Activated naive CD8-positive, alpha-beta T cell treated with anti-CD3 and anti-CD28 coated beads, Interleukin-2, amount 10 ng/mL, durations not matched to agents 7 days and 5 days (primary cell): ENCODE data around the gene RASL10A. TPM values are rescaled to one million over a fixed set of nuclear protein-coding genes. Genes with fewer than 3 reads are reported as not detected.

Experiments
- ATAC-seq: fragments of 150-1000 bp; cut with Tn5 transposase; one replicate; pipeline ENCODE4 v1.10.0; 2021; ENCODE audit warnings: low read depth, moderate library complexity
- POLR2A ChIA-PET: fragments of 350-600 bp; sonication (Branson Sonifier 250); formaldehyde crosslinking; loops from one replicate; lab custom pipeline; 2021; ENCODE audit warnings: antibody characterized with exemption; lab: Charles Lee
- DNase-seq: peaks from one replicate; pipeline ENCODE4 v3.0.0; 2021
- H3K27ac Mint-ChIP-seq: one replicate; pipeline ENCODE4 v1.8.0; 2022; ENCODE audit warnings: mild to moderate bottlenecking, mixed read lengths
- H3K27me3 Mint-ChIP-seq: one replicate; pipeline ENCODE4 v1.8.0; 2022; ENCODE audit warnings: mild to moderate bottlenecking, moderate library complexity, mixed read lengths
- H3K36me3 Mint-ChIP-seq: one replicate; pipeline ENCODE4 v1.8.0; 2021; ENCODE audit warnings: mild to moderate bottlenecking, mixed read lengths
- H3K4me1 Mint-ChIP-seq: one replicate; pipeline ENCODE4 v1.8.0; 2021; ENCODE audit warnings: mixed read lengths
- H3K4me3 Mint-ChIP-seq: one replicate; pipeline ENCODE4 v1.8.0; 2022; ENCODE audit warnings: mild to moderate bottlenecking, moderate library complexity, mixed read lengths
- H3K9me3 Mint-ChIP-seq: one replicate; pipeline ENCODE4 v1.8.0; 2021; ENCODE audit warnings: mixed read lengths
- total RNA-seq, 2 experiments: library from RNA; stranded (reverse); gene quantifications; one replicate each; pipeline ENCODE4 v1.2.3, GENCODE V29; 2021

RASL10A gene
- total RNA-seq, 2 experiments from 2014 or later, result 0.80 to 1.1 TPM

- Mint-ChIP-seq H3K9me3 (no peaks in the 10 kb centered on the region), H3K36me3 (peaks cover 57% of the 10 kb centered on the region), H3K4me1 (peaks cover 44% of the 10 kb centered on the region), H3K4me3 (no peak overlapping the region), H3K27ac (no peak overlapping the region), H3K27me3 (no peaks in the 10 kb centered on the region)
- ATAC-seq (no peak), DNase-seq (no peak)
- POLR2A ChIA-PET, result no interaction called here
These were observed 42.9 kb downstream of the RASL10A start for GRCh38 chr22:29272624-29273023.

DNA sequence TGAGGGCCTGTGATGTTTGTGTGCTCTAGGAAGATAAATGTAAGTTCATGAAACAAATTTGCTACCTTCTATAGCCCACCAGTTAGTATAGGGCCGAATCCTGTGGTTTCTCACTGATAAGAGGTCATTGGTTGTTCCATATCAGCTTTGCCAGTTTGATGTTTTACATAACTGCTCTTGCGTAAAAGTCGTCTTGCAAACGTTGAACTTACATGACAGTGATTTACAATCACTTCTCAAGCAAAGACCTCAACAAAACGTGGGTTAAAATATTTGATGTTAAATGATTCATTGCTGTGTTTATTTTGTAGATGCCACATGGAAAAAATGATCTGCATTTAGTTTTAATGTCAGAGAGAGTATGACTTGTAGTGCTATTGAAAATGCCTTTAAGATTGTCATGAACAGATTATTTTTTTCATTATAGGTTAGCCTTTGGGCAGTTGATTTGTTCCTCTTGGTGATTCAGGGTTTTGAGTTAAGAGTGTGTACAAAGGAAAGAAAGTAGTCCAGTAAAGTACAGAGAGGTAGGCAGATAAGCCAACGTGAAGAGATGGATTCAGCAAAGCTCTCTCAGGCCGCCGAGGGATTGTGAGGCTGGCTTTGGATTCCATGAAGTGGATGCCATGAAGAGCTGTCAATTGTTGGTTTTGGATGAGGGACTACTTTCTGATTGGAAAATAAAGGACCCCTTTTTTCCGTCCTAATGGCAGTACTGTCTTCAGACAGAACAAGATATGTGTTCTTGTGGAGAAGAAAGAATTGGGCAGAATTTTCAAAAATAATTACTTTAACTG lies 44.8 kb downstream of the RASL10A start:
- Mint-ChIP-seq H3K4me1 (peaks cover 47% of the 10 kb centered on the region), H3K27me3 (no peaks in the 10 kb centered on the region), H3K4me3 (peak overlapping the region; percentile 86), H3K9me3 (no peaks in the 10 kb centered on the region), H3K27ac (peak overlapping the region; percentile 27), H3K36me3 (peaks cover 46% of the 10 kb centered on the region)
- ATAC-seq, result no peak
- DNase-seq, result no peak
- POLR2A ChIA-PET, result interaction anchor here (1.0 to 1.1 kb wide), 2 partner anchors 9 to 10 kb away, joined by 3 read pairs; no protein-coding TSS in a partner anchor

DNA sequence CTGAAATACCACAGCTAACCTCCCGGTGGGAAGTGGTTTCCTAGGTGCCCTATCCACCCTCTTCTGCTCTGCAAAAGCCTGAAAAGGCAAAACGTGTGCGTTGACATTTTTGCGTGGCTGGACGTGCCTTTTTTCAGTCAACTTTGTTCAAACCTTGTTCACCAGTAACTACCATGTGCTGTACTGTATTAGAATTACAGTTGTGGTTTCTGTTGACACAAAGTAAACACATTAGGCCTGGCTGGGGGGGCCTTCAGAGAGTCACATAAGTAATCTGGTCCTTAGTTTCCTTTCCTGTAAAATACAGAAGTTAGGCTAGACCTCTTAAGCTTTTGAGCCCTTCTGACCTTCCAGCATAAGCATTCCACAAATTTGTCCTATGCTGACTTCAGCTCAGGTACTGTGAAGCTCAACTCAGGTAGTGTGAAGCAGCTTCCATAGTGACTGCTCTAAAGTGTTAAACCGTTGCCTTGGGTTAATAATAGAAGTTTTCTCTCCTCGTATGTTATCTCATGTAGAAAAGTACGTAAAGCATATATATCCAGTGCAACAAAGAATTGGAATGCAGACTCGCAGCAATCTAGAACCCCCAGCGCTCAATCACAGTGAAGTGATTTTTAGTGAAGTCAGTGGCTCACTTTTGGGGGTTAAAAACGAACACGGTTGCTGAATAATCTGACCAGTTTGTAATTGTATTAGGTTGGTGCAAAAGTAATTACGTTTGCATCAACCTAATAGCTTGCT lies 45.6 kb downstream of the RASL10A start:
- no peaks in the 10 kb centered on the region for H3K27me3 Mint-ChIP-seq
- H3K4me3 Mint-ChIP-seq, result peak overlapping the region; percentile 86
- POLR2A ChIA-PET, result interaction anchor here (1.0 kb wide), 1 partner anchor 10 kb away, joined by 3 read pairs; no protein-coding TSS in a partner anchor
- ATAC-seq (no peak), DNase-seq (no peak)
- peaks cover 45% of the 10 kb centered on the region for H3K4me1 Mint-ChIP-seq
- H3K9me3 Mint-ChIP-seq, result no peaks in the 10 kb centered on the region
- H3K27ac Mint-ChIP-seq, result peak overlapping the region; percentile 93
- peaks cover 44% of the 10 kb centered on the region for H3K36me3 Mint-ChIP-seq

GRCh38 chr22:29269230-29269604 lies 46.3 kb downstream of the RASL10A start:
- H3K4me1 Mint-ChIP-seq, result peaks cover 42% of the 10 kb centered on the region
- no peaks in the 10 kb centered on the region for H3K9me3 Mint-ChIP-seq
- H3K4me3 Mint-ChIP-seq, result peak overlapping the region; percentile 86
- H3K27ac Mint-ChIP-seq, result peak overlapping the region; percentile 93
- no peaks in the 10 kb centered on the region for H3K27me3 Mint-ChIP-seq
- POLR2A ChIA-PET, result interaction anchor here (2.6 kb wide), 1 partner anchor 35 kb away, joined by 11 read pairs; no protein-coding TSS in a partner anchor
- no peak for DNase-seq
- H3K36me3 Mint-ChIP-seq, result peaks cover 44% of the 10 kb centered on the region
- no peak for ATAC-seq

DNA sequence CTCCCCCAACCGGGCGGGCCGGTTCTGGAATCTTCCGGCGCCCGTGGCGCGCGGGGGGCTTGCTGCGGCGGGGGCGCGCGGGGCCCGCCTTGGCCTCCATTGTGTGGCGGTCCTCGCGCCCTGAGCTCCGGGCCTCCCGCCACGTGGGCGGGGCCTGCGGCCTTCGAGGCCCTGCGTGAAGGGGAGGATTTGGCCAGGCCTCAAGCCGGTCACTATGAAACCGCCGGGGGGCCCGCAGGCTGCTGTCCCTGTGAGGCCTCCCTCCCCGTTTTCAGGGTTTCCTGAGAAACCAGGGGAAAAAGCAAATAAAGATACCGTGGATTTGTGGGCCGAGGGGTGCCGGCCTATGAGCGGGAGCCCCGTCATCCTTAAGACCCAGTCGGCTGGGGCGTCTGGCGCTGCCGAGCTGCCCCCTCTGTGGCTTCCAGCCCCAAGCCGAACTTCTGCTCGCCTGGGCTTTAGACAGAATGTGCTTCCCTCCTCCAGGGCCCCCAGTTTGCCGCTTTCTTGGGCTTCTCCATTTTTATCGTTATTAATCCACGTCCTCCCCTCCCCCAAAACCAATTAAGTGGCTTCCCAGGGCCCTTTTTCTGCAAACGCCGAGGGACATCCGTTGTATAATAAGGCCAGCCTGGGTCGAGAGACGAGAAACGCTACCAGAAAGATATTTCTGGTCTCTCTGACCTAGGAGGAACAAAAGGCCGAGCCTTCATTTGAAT lies 46.8 kb downstream of the RASL10A start:
- ATAC-seq (peak; percentile 27), DNase-seq (no peak)
- Mint-ChIP-seq H3K27ac (peak overlapping the region; percentile 95), H3K36me3 (peaks cover 41% of the 10 kb centered on the region), H3K27me3 (no peaks in the 10 kb centered on the region), H3K4me3 (peak overlapping the region; percentile 86), H3K9me3 (no peaks in the 10 kb centered on the region), H3K4me1 (peaks cover 40% of the 10 kb centered on the region)
- POLR2A ChIA-PET, result interaction anchor here (0.6 to 2.6 kb wide), 5 partner anchors 35 to 503 kb away, joined by 3 to 11 read pairs (median 3); partner anchors contain the start of gene GAS2L1

- POLR2A ChIA-PET, result interaction anchor here (0.6 to 2.6 kb wide), 7 partner anchors 36 to 502 kb away, joined by 3 to 11 read pairs (median 3); partner anchors contain the start of genes GAS2L1 and KREMEN1
- ATAC-seq, result peak; percentile 89
- peak; percentile 100 for DNase-seq
- Mint-ChIP-seq H3K27ac (peak within 1 kb of the TSS; percentile 95), H3K36me3 (peaks cover 35% of the 10 kb centered on the region), H3K27me3 (no peaks in the 10 kb centered on the region), H3K4me3 (peak within 1 kb of the TSS; percentile 86), H3K4me1 (peaks cover 35% of the 10 kb centered on the region), H3K9me3 (no peaks in the 10 kb centered on the region)
These were observed 47.5 kb downstream of the RASL10A start, which contains the start of the genes EWSR1 and RHBDD3 for GRCh38 chr22:29267858-29268510. EWSR1 (plus strand) TSS chr22:29268268; CDS start chr22:29268337, 69 bp downstream. RHBDD3 (minus strand) TSS chr22:29267981; CDS start chr22:29265626, 2,355 bp downstream.

DNA sequence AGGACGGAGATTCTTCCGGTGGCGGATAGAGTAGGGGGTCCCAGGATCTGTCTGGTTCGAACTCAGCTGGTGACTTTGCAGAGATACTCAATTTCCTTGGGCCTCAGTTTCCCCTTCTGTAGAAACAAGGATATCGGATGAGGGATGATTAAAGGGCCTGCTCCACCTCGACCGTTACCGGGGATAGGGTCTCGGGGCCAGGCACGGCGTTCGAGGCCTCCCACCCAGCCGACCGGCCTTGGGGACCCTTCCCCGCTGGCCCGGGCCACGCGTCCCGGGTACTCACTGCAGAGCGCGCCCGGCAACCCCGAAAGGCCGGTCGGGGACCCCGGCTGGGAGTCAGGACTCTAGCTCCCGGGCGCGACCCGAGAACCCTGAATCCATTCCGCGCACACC lies 48.0 kb downstream of the RASL10A start:
- DNase-seq, result no peak
- H3K4me3 Mint-ChIP-seq, result peak overlapping the region; percentile 86
- no peaks in the 10 kb centered on the region for H3K9me3 Mint-ChIP-seq
- no peak for ATAC-seq
- peaks cover 35% of the 10 kb centered on the region for H3K4me1 Mint-ChIP-seq
- H3K27me3 Mint-ChIP-seq, result no peaks in the 10 kb centered on the region
- POLR2A ChIA-PET, result interaction anchor here (0.6 to 2.6 kb wide), 6 partner anchors 11 to 286 kb away, joined by 3 to 11 read pairs (median 6); partner anchors contain the start of genes GAS2L1 and KREMEN1
- peak overlapping the region; percentile 95 for H3K27ac Mint-ChIP-seq
- peaks cover 29% of the 10 kb centered on the region for H3K36me3 Mint-ChIP-seq

- peak overlapping the region; percentile 95 for H3K27ac Mint-ChIP-seq
- H3K4me3 Mint-ChIP-seq, result peak overlapping the region; percentile 86
- H3K27me3 Mint-ChIP-seq, result no peaks in the 10 kb centered on the region
- POLR2A ChIA-PET, result interaction anchor here (0.6 to 2.6 kb wide), 5 partner anchors 9 to 275 kb away, joined by 3 to 11 read pairs (median 6); partner anchors contain the start of gene KREMEN1
- peaks cover 25% of the 10 kb centered on the region for H3K36me3 Mint-ChIP-seq
- no peaks in the 10 kb centered on the region for H3K9me3 Mint-ChIP-seq
- no peak for DNase-seq
- H3K4me1 Mint-ChIP-seq, result peaks cover 30% of the 10 kb centered on the region
- ATAC-seq, result no peak
These were observed 48.7 kb downstream of the RASL10A start for GRCh38 chr22:29266564-29267461.

DNA sequence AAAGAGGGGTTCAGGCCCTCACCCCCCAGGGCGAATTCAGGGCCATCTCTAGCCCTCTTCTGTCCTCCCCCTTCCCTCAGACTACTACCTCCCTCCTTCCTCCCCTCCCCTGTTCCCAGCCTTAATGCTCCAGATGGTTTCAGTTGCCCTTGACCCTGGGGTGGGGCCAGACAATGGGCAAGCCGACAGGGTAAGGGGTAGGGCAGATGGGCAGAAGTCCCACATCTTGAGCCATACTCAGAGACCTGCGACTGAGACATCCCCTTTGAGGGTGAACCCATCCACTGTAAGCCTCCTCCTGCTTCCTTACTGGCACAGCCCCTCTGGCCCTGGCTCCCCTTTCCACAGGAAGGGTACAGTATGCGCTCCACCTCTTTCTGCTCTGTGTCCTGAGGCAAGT lies 49.6 kb downstream of the RASL10A start:
- POLR2A ChIA-PET, result no interaction called here
- H3K27me3 Mint-ChIP-seq, result no peaks in the 10 kb centered on the region
- ATAC-seq (no peak), DNase-seq (no peak)
- no peak overlapping the region for H3K27ac Mint-ChIP-seq
- peak overlapping the region; percentile 86 for H3K4me3 Mint-ChIP-seq
- H3K9me3 Mint-ChIP-seq, result no peaks in the 10 kb centered on the region
- peaks cover 22% of the 10 kb centered on the region for H3K36me3 Mint-ChIP-seq
- H3K4me1 Mint-ChIP-seq, result peaks cover 25% of the 10 kb centered on the region

GRCh38 chr22:29265305-29265704 lies 50.2 kb downstream of the RASL10A start:
- Mint-ChIP-seq H3K4me3 (no peak overlapping the region), H3K9me3 (no peaks in the 10 kb centered on the region), H3K36me3 (peaks cover 16% of the 10 kb centered on the region), H3K27me3 (no peaks in the 10 kb centered on the region), H3K27ac (no peak overlapping the region), H3K4me1 (peaks cover 18% of the 10 kb centered on the region)
- no peak for DNase-seq
- POLR2A ChIA-PET, result interaction anchor here (0.5 kb wide), 1 partner anchor 516 kb away, joined by 4 read pairs; no protein-coding TSS in a partner anchor
- ATAC-seq, result no peak

DNA sequence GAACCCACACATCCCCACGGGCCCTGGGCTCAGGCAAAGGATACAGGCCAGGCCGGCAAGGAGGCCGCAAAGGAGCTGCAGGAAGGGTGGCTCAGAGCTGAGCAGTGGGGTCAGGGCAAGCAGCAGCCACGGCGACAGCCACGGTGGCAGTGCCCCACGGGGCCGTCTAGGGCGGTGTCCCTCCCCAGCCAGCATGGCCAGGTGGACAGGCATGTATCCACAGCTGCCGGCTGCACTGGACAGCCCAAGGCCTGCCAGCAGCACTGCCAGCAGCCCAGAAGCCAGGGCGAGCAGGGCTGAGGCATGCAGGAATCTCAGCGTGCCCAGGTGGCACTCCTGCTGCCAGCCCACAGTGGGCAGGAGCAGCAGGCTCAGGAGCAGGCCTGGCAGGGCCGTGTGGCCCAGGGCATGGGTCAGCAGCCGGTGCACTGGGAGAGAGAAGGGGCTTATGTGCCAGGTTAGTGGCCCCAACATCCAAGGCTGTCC lies 51.7 kb downstream of the RASL10A start:
- Mint-ChIP-seq H3K27ac (no peak overlapping the region), H3K36me3 (peaks cover 5% of the 10 kb centered on the region), H3K9me3 (no peaks in the 10 kb centered on the region), H3K27me3 (no peaks in the 10 kb centered on the region), H3K4me3 (no peak overlapping the region), H3K4me1 (peaks cover 11% of the 10 kb centered on the region)
- no peak for ATAC-seq
- DNase-seq, result no peak
- POLR2A ChIA-PET, result no interaction called here
